Right ventricle myocardium inferior (tissue), 1 donor: ENCODE results near the gene SRP68. TPM values are rescaled to one million over a fixed set of nuclear protein-coding genes. Genes with fewer than 3 reads are reported as not detected.

Source experiments
- ATAC-seq: fragments of 200-7000 bp; cut with Tn5 transposase; one replicate; pipeline ENCODE4 v1.9.1; 2020; ENCODE audit warnings: mild to moderate bottlenecking, moderate library complexity
- DNase-seq: peaks from one replicate; pipeline ENCODE4 v3.0.0; 2021; ENCODE audit errors: missing footprints
- intact Hi-C: fragments of 100-400 bp; cut with DNase I; formaldehyde crosslinking; loops from one replicate; pipeline ENCODE4 v1.11.0; 2022
- total RNA-seq: library from RNA; stranded (reverse); fragmentation: NEBNext Ultra II Directional; extraction: Animal tissue kit (Norgen Biotek cat#: 25700); gene quantifications from one replicate; pipeline ENCODE4 v1.2.1, GENCODE V29; 2021
- donor health status: DM: no; HTN: yes; CAD: no; lungs with severe emphysema.

Gene SRP68
- total RNA-seq, 1 donor from 2014 or later, result 60.1 TPM

GRCh38 chr17:76008630-76009425, 63.5 kb downstream of the SRP68 start:
- intact Hi-C loops, result loop anchor here (10.0 kb wide), 1 partner anchor 234 kb away; a partner anchor contains a TSS
- DNase-seq (no peak), ATAC-seq (no peak)

- ATAC-seq, result no peak
- DNase-seq, result no peak
- intact Hi-C loops, result loop anchor here (10.0 kb wide), 1 partner anchor 233 kb away; a partner anchor contains a TSS
Measured at GRCh38 chr17:76008208-76008607, 64.1 kb downstream of the SRP68 start.

DNA sequence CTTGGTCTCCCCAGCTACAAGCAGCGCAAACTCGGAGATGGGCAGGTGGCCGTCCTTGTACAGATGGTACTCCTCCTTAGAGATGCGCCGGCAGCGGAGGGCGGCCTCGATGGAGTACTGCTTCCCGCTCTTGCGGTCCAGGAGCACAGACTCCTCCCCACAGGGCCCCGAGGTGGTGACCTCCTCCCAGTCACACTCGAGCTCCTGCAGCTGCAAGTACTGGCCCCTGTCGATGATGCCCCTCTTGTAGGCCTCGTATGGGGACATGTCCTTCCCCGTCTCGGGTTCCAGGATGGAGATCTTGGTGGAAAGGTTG, 64.5 kb downstream of the SRP68 start:
- intact Hi-C loops, result loop anchor here (10.0 kb wide), 1 partner anchor 233 kb away; a partner anchor contains a TSS
- no peak for ATAC-seq
- DNase-seq, result no peak

GRCh38 chr17:76007131-76007849, 65.0 kb downstream of the SRP68 start:
- DNase-seq, result no peak
- intact Hi-C loops, result loop anchor here (10.0 kb wide), 1 partner anchor 232 kb away; a partner anchor contains a TSS
- no peak for ATAC-seq

- ATAC-seq, result peak; percentile 70
- no peak for DNase-seq
- intact Hi-C loops, result loop anchor here (1.0 to 10.0 kb wide), 2 partner anchors 100 to 231 kb away; a partner anchor contains a TSS
Measured at GRCh38 chr17:76005263-76006149, 66.8 kb downstream of the SRP68 start.

- no peak for ATAC-seq
- intact Hi-C loops, result loop anchor here (1.0 to 10.0 kb wide), 2 partner anchors 100 to 230 kb away; a partner anchor contains a TSS
- no peak for DNase-seq
Measured at GRCh38 chr17:76004750-76005262, 67.5 kb downstream of the SRP68 start.

DNA sequence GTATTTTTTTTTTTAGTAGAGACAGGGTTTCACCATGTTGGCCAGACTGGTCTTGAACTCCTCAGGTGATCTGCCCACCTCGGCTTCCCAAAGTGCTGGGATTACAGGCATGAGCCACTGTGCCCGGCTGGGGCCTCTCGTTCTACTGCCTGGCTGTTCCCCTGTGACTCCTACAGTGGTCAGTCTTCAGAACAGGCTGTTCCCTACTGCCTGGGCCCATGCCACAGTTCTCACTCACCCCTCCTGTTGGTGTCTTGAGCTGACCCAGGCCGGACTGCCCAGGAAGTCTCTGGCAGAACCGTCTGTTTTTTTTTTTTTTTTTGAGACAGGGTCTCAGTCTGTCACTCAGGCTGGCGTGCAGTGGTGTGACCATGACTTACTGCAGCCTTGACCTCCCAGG, 68.4 kb downstream of the SRP68 start:
- intact Hi-C loops, result loop anchor here (10.0 kb wide), 1 partner anchor 229 kb away; a partner anchor contains a TSS

GRCh38 chr17:76002100-76002499, 70.2 kb downstream of the SRP68 start:
- DNase-seq (no peak), ATAC-seq (no peak)
- intact Hi-C loops, result loop anchor here (10.0 kb wide), 1 partner anchor 227 kb away; a partner anchor contains a TSS

More for the DNA sequence above, 68.4 kb downstream of the SRP68 start:
- no peak for ATAC-seq
- DNase-seq, result no peak

GRCh38 chr17:76000755-76001521, 71.4 kb downstream of the SRP68 start, which contains the start of gene CDK3:
Gene CDK3 (plus strand): TSS chr17:76000855. CDS start chr17:76001426, 571 bp downstream.
- DNase-seq (no peak), ATAC-seq (no peak)
- intact Hi-C loops, result loop anchor here (10.0 kb wide), 1 partner anchor 226 kb away; a partner anchor contains a TSS

DNA sequence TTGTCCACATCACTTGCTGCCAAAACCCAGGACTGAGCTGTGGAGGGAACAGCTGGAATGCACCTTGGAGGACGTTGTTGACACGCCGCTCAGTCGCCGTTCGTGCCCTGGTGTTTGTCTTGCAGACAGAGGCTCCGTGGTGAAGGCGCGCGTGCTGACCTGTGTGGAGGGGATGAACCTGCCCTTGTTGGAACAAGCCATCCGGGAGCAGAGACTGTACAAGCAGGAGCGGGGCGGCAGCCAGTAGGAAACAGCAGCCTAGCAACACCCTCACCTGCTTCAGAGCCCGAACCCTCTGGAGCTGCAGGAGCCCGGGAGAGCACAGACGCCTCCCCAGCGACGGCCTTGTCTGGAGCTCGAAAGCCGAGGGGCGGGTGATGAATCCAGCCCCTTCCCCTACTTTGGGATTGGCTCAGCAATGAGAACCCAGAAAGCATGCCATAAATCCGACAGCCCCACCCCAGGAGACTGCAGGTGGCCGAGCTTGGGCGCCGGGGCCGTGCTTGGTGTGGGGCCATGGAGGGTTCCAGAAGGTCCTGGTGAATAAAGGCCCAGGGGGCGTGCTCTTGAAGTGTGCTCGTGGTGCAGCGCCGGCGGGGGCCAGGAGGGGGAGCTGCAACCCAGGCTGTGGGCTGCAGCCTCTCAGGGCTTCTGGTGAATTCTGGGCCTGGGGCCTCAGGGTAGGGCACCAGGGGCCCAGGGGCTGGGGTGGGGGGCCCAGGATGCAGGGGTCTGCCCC, 72.1 kb downstream of the SRP68 start:
- no peak for ATAC-seq
- intact Hi-C loops, result loop anchor here (10.0 kb wide), 1 partner anchor 225 kb away; a partner anchor contains a TSS
- peak; percentile 81 for DNase-seq

DNA sequence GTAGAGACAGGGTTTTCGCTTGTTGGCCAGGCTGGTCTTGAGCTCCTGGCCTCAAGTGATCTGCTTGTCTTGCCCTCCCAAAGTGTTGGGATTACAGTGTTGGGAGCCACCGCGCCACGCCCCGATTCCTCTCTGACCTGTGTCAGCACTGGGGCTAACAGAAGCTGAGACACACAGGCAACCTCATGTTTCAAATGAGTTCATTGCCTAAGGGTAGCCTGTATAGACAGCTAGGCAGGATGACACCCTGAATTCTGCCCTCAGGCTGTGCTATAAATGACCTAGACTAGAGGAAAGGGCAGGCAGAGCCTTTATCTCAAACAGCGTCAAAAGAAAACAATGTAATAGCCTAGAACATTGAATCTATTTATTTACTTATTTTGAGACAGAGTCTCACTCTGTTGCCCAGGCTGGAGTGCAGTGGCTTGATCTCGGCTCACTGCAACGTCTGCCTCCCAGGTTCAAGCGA, 74.0 kb downstream of the SRP68 start:
- intact Hi-C loops, result no loop called here
- no peak for ATAC-seq
- DNase-seq, result no peak

DNA sequence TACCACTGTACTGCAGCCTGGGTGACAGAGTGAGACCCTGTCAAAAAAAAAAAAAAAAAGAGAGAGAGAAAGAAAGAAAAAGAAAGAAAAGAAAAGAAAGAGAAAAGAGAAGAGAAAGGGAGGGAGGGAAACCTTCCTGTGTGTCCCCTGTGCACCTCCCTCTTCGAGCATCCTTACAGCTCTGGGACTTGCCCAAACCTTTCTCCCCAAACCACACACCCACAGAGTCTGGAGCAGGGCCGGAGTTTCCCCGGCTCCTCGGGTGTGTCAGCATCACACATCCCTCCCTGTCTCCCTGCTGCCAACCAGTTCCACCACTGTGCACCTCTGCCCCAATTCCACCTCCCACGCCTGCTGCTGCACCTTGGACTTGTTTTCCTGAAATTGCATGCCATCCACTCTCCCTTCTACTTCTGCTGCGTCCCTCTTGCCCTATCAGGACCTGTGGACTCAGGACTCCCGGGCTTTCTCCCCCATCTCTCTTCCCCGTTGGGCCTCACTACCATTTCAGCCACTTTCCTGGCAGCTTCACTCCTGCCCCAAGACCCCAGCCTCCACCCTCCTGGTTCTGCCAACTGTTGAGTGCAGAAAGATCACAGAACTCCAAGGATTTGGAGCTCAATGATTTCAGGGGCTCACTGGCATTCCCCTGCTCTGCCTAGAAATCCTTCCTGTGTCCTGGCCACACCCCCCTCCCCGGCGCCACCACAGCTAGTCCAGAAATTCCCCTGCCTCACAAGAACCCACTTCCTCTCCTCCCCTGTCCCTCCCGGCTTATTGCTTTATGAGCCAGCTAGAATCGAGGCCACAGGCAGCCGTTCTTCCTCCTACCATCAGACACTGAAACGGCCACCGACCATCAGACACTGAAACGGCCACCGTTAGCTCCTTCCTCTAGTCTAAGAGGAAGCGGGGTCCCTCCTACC, 75.4 kb downstream of the SRP68 start:
- ATAC-seq, result no peak
- intact Hi-C loops, result no loop called here

DNA sequence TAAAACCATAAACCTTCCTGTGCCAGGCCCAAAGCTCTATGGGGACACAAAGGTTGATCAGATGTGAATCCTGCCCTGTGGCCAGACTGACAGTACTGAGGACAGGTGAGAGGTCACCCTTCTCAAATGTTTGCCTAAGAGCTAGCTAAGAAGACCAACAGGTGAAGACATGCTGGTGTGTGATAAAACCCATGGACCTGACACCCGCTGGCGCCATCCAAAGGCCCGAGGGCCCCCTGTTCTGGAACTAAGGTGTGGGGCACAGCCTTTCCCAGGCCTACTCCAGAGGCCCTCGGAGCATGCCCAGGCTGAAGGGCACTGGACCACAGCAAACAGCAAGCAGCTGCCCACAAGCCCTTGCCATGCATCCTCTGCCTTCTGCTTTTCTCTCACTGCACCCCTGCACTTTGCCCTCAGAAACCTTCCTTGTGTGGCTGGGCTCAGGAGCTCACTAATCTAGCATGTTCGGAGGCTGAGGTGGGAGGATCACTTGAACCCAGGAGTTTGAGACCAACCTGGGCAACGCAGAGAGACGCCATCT, 76.9 kb downstream of the SRP68 start:
- ATAC-seq (no peak), DNase-seq (no peak)
- intact Hi-C loops, result no loop called here

More for the DNA sequence above, 75.4 kb downstream of the SRP68 start:
- DNase-seq, result no peak

DNA sequence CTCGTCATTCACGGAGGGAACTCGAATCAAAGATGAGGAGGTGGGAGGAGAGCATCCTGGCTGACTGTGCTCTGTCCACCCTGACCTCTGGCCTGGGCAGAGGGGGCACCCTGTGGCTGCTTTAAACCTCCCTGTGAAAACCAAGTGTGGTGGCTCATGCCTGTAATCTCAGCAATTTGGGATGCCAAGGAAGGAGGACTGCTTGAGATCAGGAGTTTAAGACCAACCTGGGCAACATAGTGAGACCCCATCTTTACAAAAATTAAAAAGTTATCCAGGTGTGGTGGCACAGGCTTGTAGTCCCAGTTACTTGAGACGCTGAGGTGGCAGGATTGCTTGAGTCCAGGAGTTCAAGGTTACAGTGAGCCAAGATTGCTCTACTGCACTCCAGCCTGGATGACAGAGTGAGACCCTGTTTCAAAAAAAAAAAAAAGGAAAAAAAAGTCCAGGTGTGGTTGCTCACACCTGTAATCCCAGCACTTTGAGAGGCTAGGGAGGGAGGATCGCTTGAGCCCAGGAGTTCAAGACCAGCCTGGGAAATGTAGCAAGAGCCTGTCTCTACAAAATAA, 77.4 kb downstream of the SRP68 start:
- no peak for DNase-seq
- intact Hi-C loops, result no loop called here
- ATAC-seq, result no peak

DNA sequence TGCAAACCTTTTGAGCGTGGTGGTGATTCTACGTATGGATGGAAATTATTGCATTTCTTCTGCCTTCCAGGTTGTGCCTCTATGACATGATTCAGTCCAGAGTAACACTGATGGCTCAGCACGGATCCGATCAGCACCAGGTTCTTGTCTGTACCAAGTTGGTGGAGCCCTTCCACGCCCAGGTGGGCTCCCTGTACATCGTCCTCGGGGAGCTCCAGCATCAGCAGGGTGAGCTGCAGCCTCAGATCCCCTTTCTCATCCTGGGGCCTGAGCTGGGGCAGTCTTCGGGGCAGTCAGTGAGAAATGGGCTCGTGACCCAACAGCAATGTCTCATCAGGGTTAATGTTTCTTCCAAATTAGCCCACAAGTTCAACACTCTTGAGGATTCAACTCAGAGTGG, 80.9 kb downstream of the SRP68 start:
- ATAC-seq, result no peak
- intact Hi-C loops, result no loop called here
- DNase-seq, result no peak
